IPS DF 19.7 (cell line): ENCODE results near the gene GTF3C5.
A peak's percentile ranks its signal among the peaks of the same experiment; 100 is the strongest.
"Not testable (repeated sequence)": the region's sequence is repeated elsewhere in the genome, so short reads cannot be mapped to it uniquely, and the experiment has no call there.

Experiments used
- DNase-seq: peaks from one replicate; pipeline ENCODE4 v3.0.0-alpha.2; 2013; ENCODE audit warnings: low read depth, low spot score

Gene GTF3C5

GRCh38 chr9:133030317-133031129 lies at the start of gene GTF3C5:
Gene GTF3C5, plus strand, starts transcription at chr9:133030997. Its CDS starts 15 bp downstream, at chr9:133031012.
- DNase-seq, result peak; percentile 98

- DNase-seq, result no peak
Measured at GRCh38 chr9:132982458-132982857, 48.3 kb upstream of the GTF3C5 start.

GRCh38 chr9:132983491-132984201 lies 47.2 kb upstream of the GTF3C5 start:
- no peak for DNase-seq

- DNase-seq, result no peak
Measured at GRCh38 chr9:132984202-132985070, 46.4 kb upstream of the GTF3C5 start.

- DNase-seq, result no peak
Measured at GRCh38 chr9:132985071-132985350, 45.8 kb upstream of the GTF3C5 start.

- DNase-seq, result no peak
Measured at GRCh38 chr9:132985489-132985888, 45.3 kb upstream of the GTF3C5 start.

- DNase-seq, result no peak
Measured at GRCh38 chr9:132986114-132986513, 44.7 kb upstream of the GTF3C5 start.

- no peak for DNase-seq
Measured at GRCh38 chr9:132986640-132987620, 43.9 kb upstream of the GTF3C5 start.

GRCh38 chr9:132988244-132989013 lies 42.4 kb upstream of the GTF3C5 start:
- no peak for DNase-seq

GRCh38 chr9:132989014-132989310 lies 41.8 kb upstream of the GTF3C5 start:
- no peak for DNase-seq

GRCh38 chr9:132989414-132989996 lies 41.3 kb upstream of the GTF3C5 start:
- DNase-seq, result no peak

- DNase-seq, result not testable (repeated sequence)
Measured at GRCh38 chr9:132989998-132990557, 40.7 kb upstream of the GTF3C5 start.

GRCh38 chr9:132990781-132991180 lies 40.0 kb upstream of the GTF3C5 start:
- DNase-seq, result no peak

- no peak for DNase-seq
Measured at GRCh38 chr9:132991351-132992300, 39.2 kb upstream of the GTF3C5 start.

GRCh38 chr9:132993511-132993939 lies 37.3 kb upstream of the GTF3C5 start:
- no peak for DNase-seq

GRCh38 chr9:132994410-132995120 lies 36.2 kb upstream of the GTF3C5 start:
- no peak for DNase-seq

- DNase-seq, result no peak
Measured at GRCh38 chr9:132995121-132995420, 35.7 kb upstream of the GTF3C5 start.

- no peak for DNase-seq
Measured at GRCh38 chr9:132995879-132996278, 34.9 kb upstream of the GTF3C5 start.
